A549 (cell line): Measurements from ENCODE around the gene TMC4. TPM values are rescaled to one million over a fixed set of nuclear protein-coding genes. Genes with fewer than 3 reads are reported as not detected.
A peak's percentile ranks its signal among the peaks of the same experiment; 100 is the strongest.

Experiments
- ATAC-seq, 2 experiments: fragments of 200-7000 bp in 1 of 2; fragments of >200 bp in 1 of 2; cut with Nextera tagmentation in 1 of 2; cut with Tn5 transposase in 1 of 2; 3 replicates each; pipeline versions ENCODE4 v1.8.0 to v1.9.1; 2018 to 2020; ENCODE audit warnings: mild to moderate bottlenecking in 1 of 2, moderate library complexity in 1 of 2
- CTCF ChIA-PET: fragments of 300-600 bp; sonication (Branson Sonifier 250); formaldehyde crosslinking; extraction: SDS; loops from one replicate; lab custom pipeline; 2021; ENCODE audit warnings: antibody characterized with exemption, inconsistent platforms; lab: Yijun Ruan, JAX
- POLR2A ChIA-PET: fragments of 350-600 bp; formaldehyde crosslinking; extraction: SDS; loops from one replicate; lab custom pipeline; 2021; ENCODE audit warnings: antibody characterized with exemption, inconsistent platforms; lab: Yijun Ruan, JAX
- DNase-seq, 2 experiments: peaks; one replicate each; pipeline versions ENCODE4 v3.0.0 to v3.0.0-alpha.2; 2011 to 2016; ENCODE audit warnings: low read depth in 1 of 2, low spot score in 1 of 2
- FAIRE-seq: peaks from 2 replicates; lab custom pipeline; 2011; peaks lifted over from hg19 to GRCh38; lab: Jason Lieb, UNC
- H3K27ac ChIP-seq, 2 experiments: fragments of >200 bp; sonication (Bioruptor Twin); formaldehyde crosslinking; 3 replicates each; pipeline ENCODE4 v1.5.1; 2016 to 2017
- H3K4me1 ChIP-seq: fragments of >200 bp; sonication (Bioruptor Twin); formaldehyde crosslinking; 3 replicates; pipeline ENCODE4 v1.6.1; 2016
- H3K4me2 ChIP-seq: fragments of >200 bp; sonication (Bioruptor Twin); formaldehyde crosslinking; 3 replicates; pipeline ENCODE4 v1.6.1; 2016
- H3K4me3 ChIP-seq: fragments of >200 bp; sonication (Bioruptor Twin); formaldehyde crosslinking; 3 replicates; pipeline ENCODE4 v1.5.1; 2016
- H3K9me3 ChIP-seq: fragments of >200 bp; sonication (Bioruptor Twin); formaldehyde crosslinking; 3 replicates; pipeline ENCODE4 v1.6.1; 2016
- BCL3 ChIP-seq: fragments of >200 bp; sonication (Bioruptor Twin); formaldehyde crosslinking; IDR thresholded peaks from 3 replicates; pipeline ENCODE4 v1.6.1; 2016
- CTCF ChIP-seq: fragments of >200 bp; sonication (Bioruptor Twin); formaldehyde crosslinking; IDR thresholded peaks from 3 replicates; pipeline ENCODE4 v1.5.1; 2016
- ELK1 ChIP-seq: fragments of 150-350 bp; IDR thresholded peaks from 2 replicates; pipeline ENCODE4 v1.6.1; 2014; ENCODE audit warnings: low read depth, mild to moderate bottlenecking, low read length
- EP300 ChIP-seq, 2 experiments: fragments of >200 bp; sonication (Bioruptor Twin); formaldehyde crosslinking; IDR thresholded peaks; 2 replicates in 1 of 2; 3 replicates in 1 of 2; pipeline ENCODE4 v1.6.1; 2016 to 2017
- FOSB ChIP-seq: fragments of 250-450 bp; sonication (Bioruptor Pico); IDR thresholded peaks from 2 replicates; pipeline ENCODE4 v1.5.0; 2020; ENCODE audit warnings: mild to moderate bottlenecking, moderate library complexity
- FOSL2 ChIP-seq, 2 experiments: fragments of 450-650 bp in 1 of 2; fragments of >200 bp in 1 of 2; sonication (Bioruptor Twin) in 1 of 2; formaldehyde crosslinking; IDR thresholded peaks; 2 replicates each; pipeline versions ENCODE4 v1.5.0 to v1.6.1; 2016 to 2020; ENCODE audit warnings: mild to moderate bottlenecking in 1 of 2, moderate library complexity in 1 of 2
- FOXS1 ChIP-seq: fragments of 250-450 bp; sonication (Bioruptor Pico); IDR thresholded peaks from 2 replicates; pipeline ENCODE4 v1.5.0; 2020; ENCODE audit warnings: mild to moderate bottlenecking, moderate library complexity
- HDAC2 ChIP-seq: fragments of 200-600 bp; sonication (generic); IDR thresholded peaks from 2 replicates; pipeline ENCODE4 v1.6.1; 2016
- HES2 ChIP-seq: fragments of >200 bp; sonication (Bioruptor Twin); formaldehyde crosslinking; IDR thresholded peaks from 2 replicates; pipeline ENCODE4 v1.6.1; 2016
- HEYL ChIP-seq: fragments of 250-450 bp; sonication (Bioruptor Pico); IDR thresholded peaks from 2 replicates; pipeline ENCODE4 v1.8.0; 2021; ENCODE audit warnings: mild to moderate bottlenecking, moderate library complexity
- HMGXB4 ChIP-seq: fragments of 250-450 bp; sonication (Bioruptor Pico); IDR thresholded peaks from 2 replicates; pipeline ENCODE4 v1.5.0; 2021; ENCODE audit warnings: mild to moderate bottlenecking, moderate library complexity, borderline replicate concordance
- HOXA7 ChIP-seq: fragments of 250-450 bp; sonication (Bioruptor Pico); IDR thresholded peaks from 2 replicates; pipeline ENCODE4 v1.5.0; 2020; ENCODE audit warnings: mild to moderate bottlenecking, moderate library complexity
- HOXB13 ChIP-seq: fragments of 250-450 bp; sonication (Bioruptor Pico); IDR thresholded peaks from 2 replicates; pipeline ENCODE4 v1.5.0; 2020; ENCODE audit warnings: low read depth, mild to moderate bottlenecking, moderate library complexity
- HOXB5 ChIP-seq: fragments of 250-450 bp; sonication (Bioruptor Pico); IDR thresholded peaks from 2 replicates; pipeline ENCODE4 v1.5.0; 2020; ENCODE audit warnings: mild to moderate bottlenecking, moderate library complexity
- JUNB ChIP-seq: fragments of >200 bp; sonication (Bioruptor Twin); formaldehyde crosslinking; IDR thresholded peaks from 2 replicates; pipeline ENCODE4 v1.6.1; 2016
- KDM1A ChIP-seq: fragments of 200-600 bp; sonication (generic); IDR thresholded peaks from 2 replicates; pipeline ENCODE4 v1.6.1; 2016; ENCODE audit warnings: low read depth, mild to moderate bottlenecking
- KDM5A ChIP-seq: fragments of 200-600 bp; sonication (generic); IDR thresholded peaks from 2 replicates; pipeline ENCODE4 v1.6.1; 2016; ENCODE audit warnings: antibody characterized with exemption, mild to moderate bottlenecking
- MAFK ChIP-seq: fragments of 450-650 bp; IDR thresholded peaks from 2 replicates; pipeline ENCODE4 v1.6.1; 2014; ENCODE audit not compliant: partially characterized antibody
- MAX ChIP-seq: IDR thresholded peaks from 2 replicates; pipeline ENCODE4 v1.6.1; 2012
- MAZ ChIP-seq: fragments of 150-350 bp; IDR thresholded peaks from 2 replicates; pipeline ENCODE4 v1.6.1; 2014; ENCODE audit warnings: antibody characterized with exemption, low read depth, low read length, borderline replicate concordance
- MYC ChIP-seq: IDR thresholded peaks from 2 replicates; pipeline ENCODE4 v1.6.1; 2012; ENCODE audit warnings: mild to moderate bottlenecking, inconsistent platforms, low read length, improper control_type of control experiment, borderline replicate concordance
- NFE2L2 ChIP-seq: fragments of 150-350 bp; conservative IDR thresholded peaks from 2 replicates; pipeline ENCODE4 v1.6.1; 2014; ENCODE audit warnings: low read length
- NPAS2 ChIP-seq: fragments of 250-450 bp; sonication (Bioruptor Pico); IDR thresholded peaks from 2 replicates; pipeline ENCODE4 v1.8.0; 2022; ENCODE audit warnings: mild to moderate bottlenecking, moderate library complexity, borderline replicate concordance
- NR3C1 ChIP-seq: fragments of >200 bp; sonication (Bioruptor Twin); formaldehyde crosslinking; IDR thresholded peaks from 3 replicates; pipeline ENCODE4 v1.6.1; 2017
- POLR2AphosphoS2 ChIP-seq: conservative IDR thresholded peaks from 2 replicates; pipeline ENCODE4 v1.6.1; 2012; ENCODE audit warnings: low read length, improper control_type of control experiment, inconsistent platforms
- SMC3 ChIP-seq: fragments of >200 bp; sonication (Bioruptor Twin); formaldehyde crosslinking; IDR thresholded peaks from 3 replicates; pipeline ENCODE4 v1.6.1; 2018; ENCODE audit warnings: inconsistent platforms
- TP53 ChIP-seq: fragments of 250-450 bp; sonication (Bioruptor Pico); IDR thresholded peaks from 2 replicates; pipeline ENCODE4 v1.5.0; 2021; ENCODE audit warnings: mild to moderate bottlenecking, moderate library complexity
- ZC3H11A ChIP-seq: fragments of 450-650 bp; IDR thresholded peaks from 2 replicates; pipeline ENCODE4 v1.6.1; 2014; ENCODE audit warnings: antibody characterized with exemption, mild to moderate bottlenecking
- ZFP36 ChIP-seq: fragments of 450-650 bp; IDR thresholded peaks from 2 replicates; pipeline ENCODE4 v1.6.1; 2014; ENCODE audit warnings: borderline replicate concordance; ENCODE audit not compliant: partially characterized antibody
- WGBS: methylation state at CpG from one replicate; pipeline ENCODE4 v1.1.6; 2017; ENCODE audit errors: missing lambda C conversion rate; 5-methylcytosine and 5-hydroxymethylcytosine counted together
- polyA plus RNA-seq, 4 experiments: library from polyadenylated mRNA; depleted of rRNA in 3 of 4; stranded (reverse); fragments of >200 nt; fragmentation: RNase III in 1 of 4; extraction: RNeasy Plus Mini Kit Qiagen cat#74134 plus additional on column Dnase treatment in 1 of 4; gene quantifications; 2 replicates in 3 of 4; 3 replicates in 1 of 4; pipeline ENCODE4 v1.2.3, GENCODE V29; 2011 to 2017
- TF ChIP-seq, protein P1 (sequence below): fragments of 200-600 bp; sonication (generic); IDR thresholded peaks from 2 replicates; pipeline ENCODE4 v1.6.1; 2016; ENCODE audit warnings: antibody characterized with exemption, mild to moderate bottlenecking, moderate library complexity

The TMC4 gene
- polyA plus RNA-seq, 2 of the 4 experiments (the other 2 are of a cell fraction), result 0.84 to 0.85 TPM

GRCh38 chr19:54137699-54138488, 35.1 kb downstream of the TMC4 start, which contains the start of gene CNOT3:
Gene CNOT3 (plus strand): TSS chr19:54137762. CDS start chr19:54142979, 5,217 bp downstream.
- peaks cover 15% of the 10 kb centered on the region; the same call in 2 of the 3 replicates for H3K4me1 ChIP-seq
- DNase-seq (no peak), FAIRE-seq (no peak), ATAC-seq (no peak)
- peak within 1 kb of the TSS; percentile 84 for H3K4me3 ChIP-seq
- ChIA-PET CTCF (interaction anchor here (1.0 to 2.8 kb wide), 9 partner anchors 11 to 114 kb away, joined by 3 to 9 read pairs (median 4); no protein-coding TSS in a partner anchor), POLR2A (interaction anchor here (0.6 to 3.4 kb wide), 24 partner anchors 9 to 311 kb away, joined by 3 to 51 read pairs (median 8); partner anchors contain the start of genes LENG1, LENG8, MBOAT7 and MYADM)
- peak within 1 kb of the TSS; percentile 94 for H3K4me2 ChIP-seq
- H3K27ac ChIP-seq, result peak within 1 kb of the TSS; percentile 94 to 95
- H3K9me3 ChIP-seq, result no peaks in the 10 kb centered on the region
- 0% methylated on average over 8 of the region's 103 CpGs for WGBS
- TF ChIP-seq HES2, result no peak
- TF ChIP-seq MAFK, result no peak
- TF ChIP-seq NFE2L2, result no peak
- TF ChIP-seq MAZ, result no peak
- TF ChIP-seq JUNB, result no peak
- TF ChIP-seq CTCF, result no peak
- no peak for TF ChIP-seq HOXB5
- TF ChIP-seq POLR2AphosphoS2, result no peak
- TF ChIP-seq MAX, result peak; percentile 51
- no peak for TF ChIP-seq NPAS2 (CRISPR knock-in tag)
- no peak for TF ChIP-seq SMC3
- no peak for TF ChIP-seq KDM1A
- TF ChIP-seq FOXS1, result no peak
- no peak for TF ChIP-seq ZFP36
- TF ChIP-seq NR3C1, result no peak
- TF ChIP-seq HDAC2, result no peak
- TF ChIP-seq, protein P1, sequence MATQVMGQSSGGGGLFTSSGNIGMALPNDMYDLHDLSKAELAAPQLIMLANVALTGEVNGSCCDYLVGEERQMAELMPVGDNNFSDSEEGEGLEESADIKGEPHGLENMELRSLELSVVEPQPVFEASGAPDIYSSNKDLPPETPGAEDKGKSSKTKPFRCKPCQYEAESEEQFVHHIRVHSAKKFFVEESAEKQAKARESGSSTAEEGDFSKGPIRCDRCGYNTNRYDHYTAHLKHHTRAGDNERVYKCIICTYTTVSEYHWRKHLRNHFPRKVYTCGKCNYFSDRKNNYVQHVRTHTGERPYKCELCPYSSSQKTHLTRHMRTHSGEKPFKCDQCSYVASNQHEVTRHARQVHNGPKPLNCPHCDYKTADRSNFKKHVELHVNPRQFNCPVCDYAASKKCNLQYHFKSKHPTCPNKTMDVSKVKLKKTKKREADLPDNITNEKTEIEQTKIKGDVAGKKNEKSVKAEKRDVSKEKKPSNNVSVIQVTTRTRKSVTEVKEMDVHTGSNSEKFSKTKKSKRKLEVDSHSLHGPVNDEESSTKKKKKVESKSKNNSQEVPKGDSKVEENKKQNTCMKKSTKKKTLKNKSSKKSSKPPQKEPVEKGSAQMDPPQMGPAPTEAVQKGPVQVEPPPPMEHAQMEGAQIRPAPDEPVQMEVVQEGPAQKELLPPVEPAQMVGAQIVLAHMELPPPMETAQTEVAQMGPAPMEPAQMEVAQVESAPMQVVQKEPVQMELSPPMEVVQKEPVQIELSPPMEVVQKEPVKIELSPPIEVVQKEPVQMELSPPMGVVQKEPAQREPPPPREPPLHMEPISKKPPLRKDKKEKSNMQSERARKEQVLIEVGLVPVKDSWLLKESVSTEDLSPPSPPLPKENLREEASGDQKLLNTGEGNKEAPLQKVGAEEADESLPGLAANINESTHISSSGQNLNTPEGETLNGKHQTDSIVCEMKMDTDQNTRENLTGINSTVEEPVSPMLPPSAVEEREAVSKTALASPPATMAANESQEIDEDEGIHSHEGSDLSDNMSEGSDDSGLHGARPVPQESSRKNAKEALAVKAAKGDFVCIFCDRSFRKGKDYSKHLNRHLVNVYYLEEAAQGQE, result no peak
- TF ChIP-seq KDM5A, result no peak
- TF ChIP-seq ELK1, result no peak
- no peak for TF ChIP-seq ZC3H11A
- TF ChIP-seq HMGXB4, result no peak
- TF ChIP-seq EP300 (IDR thresholded peaks at IDR 0.05), result no peak
- TF ChIP-seq FOSL2 (IDR thresholded peaks at IDR 0.05), result no peak
- no peak for TF ChIP-seq FOSL2 (CRISPR knock-in tag; IDR thresholded peaks at IDR 0.05)
- TF ChIP-seq TP53 (CRISPR knock-in tag), result no peak
- TF ChIP-seq BCL3, result peak; percentile 73; the same call in 1 of the 3 replicates
- no peak for TF ChIP-seq HOXA7 (CRISPR knock-in tag)
- no peak for TF ChIP-seq FOSB (CRISPR knock-in tag)
- no peak for TF ChIP-seq MYC
- no peak for TF ChIP-seq HOXB13
- no peak for TF ChIP-seq HEYL
